ENCODE measurements around the gene DOLPP1.
"Not testable (repeated sequence)": the region's sequence is repeated elsewhere in the genome, so short reads cannot be mapped to it uniquely, and the experiment has no call there.

DOLPP1 gene

GRCh38 chr9:129080601-129081387, at the start of gene DOLPP1:
Gene DOLPP1 (plus strand): TSS chr9:129081111. CDS start chr9:129081132, 21 bp downstream.
- no peak for TF ChIP-seq JUND (IDR thresholded peaks at IDR 0.05; ENCODE audit: low read depth)
- in situ Hi-C loops (cut with HindIII; ENCODE audit: low pct_unique_long_range_greater_than_20kb, low sequenced_read_pairs), result no loop called here
- peak; percentile 100 for DNase-seq (ENCODE audit: low read depth in 1 of 2, low spot score in 1 of 2)

GRCh38 chr9:129031514-129031913, 49.4 kb upstream of the DOLPP1 start:
- in situ Hi-C loops (cut with HindIII; ENCODE audit: low pct_unique_long_range_greater_than_20kb, low sequenced_read_pairs), result no loop called here
- no peak for DNase-seq (ENCODE audit: low read depth in 1 of 2, low spot score in 1 of 2)
- TF ChIP-seq JUND (IDR thresholded peaks at IDR 0.05; ENCODE audit: low read depth), result no peak

GRCh38 chr9:129032541-129033159, 48.3 kb upstream of the DOLPP1 start:
- no peak for TF ChIP-seq JUND (IDR thresholded peaks at IDR 0.05; ENCODE audit: low read depth)
- no peak for DNase-seq (ENCODE audit: low read depth in 1 of 2, low spot score in 1 of 2)
- in situ Hi-C loops (cut with HindIII; ENCODE audit: low pct_unique_long_range_greater_than_20kb, low sequenced_read_pairs), result no loop called here

- no peak for DNase-seq (ENCODE audit: low read depth in 1 of 2, low spot score in 1 of 2)
- TF ChIP-seq JUND (IDR thresholded peaks at IDR 0.05; ENCODE audit: low read depth), result no peak
- in situ Hi-C loops (cut with HindIII; ENCODE audit: low pct_unique_long_range_greater_than_20kb, low sequenced_read_pairs), result no loop called here
Measured at GRCh38 chr9:129033216-129033615, 47.7 kb upstream of the DOLPP1 start.

GRCh38 chr9:129035838-129036237, 45.1 kb upstream of the DOLPP1 start:
- DNase-seq (ENCODE audit: low read depth in 1 of 2, low spot score in 1 of 2); in situ Hi-C loops (cut with HindIII; ENCODE audit: low pct_unique_long_range_greater_than_20kb, low sequenced_read_pairs): not testable (repeated sequence)

GRCh38 chr9:129036241-129036922, 44.5 kb upstream of the DOLPP1 start, which contains the start of gene MIGA2:
Gene MIGA2 (plus strand): TSS chr9:129036626. CDS start chr9:129040595, 3,969 bp downstream.
- peak; percentile 100 for DNase-seq (ENCODE audit: low read depth in 1 of 2, low spot score in 1 of 2)
- no peak for TF ChIP-seq JUND (IDR thresholded peaks at IDR 0.05; ENCODE audit: low read depth)
- in situ Hi-C loops (cut with HindIII; ENCODE audit: low pct_unique_long_range_greater_than_20kb, low sequenced_read_pairs), result no loop called here

GRCh38 chr9:129036923-129037766, 43.8 kb upstream of the DOLPP1 start:
- DNase-seq (ENCODE audit: low read depth in 1 of 2, low spot score in 1 of 2), result no peak
- no peak for TF ChIP-seq JUND (IDR thresholded peaks at IDR 0.05; ENCODE audit: low read depth)
- in situ Hi-C loops (cut with HindIII; ENCODE audit: low pct_unique_long_range_greater_than_20kb, low sequenced_read_pairs), result no loop called here

- DNase-seq (ENCODE audit: low read depth in 1 of 2, low spot score in 1 of 2), result no peak
- in situ Hi-C loops (cut with HindIII; ENCODE audit: low pct_unique_long_range_greater_than_20kb, low sequenced_read_pairs), result no loop called here
- TF ChIP-seq JUND (IDR thresholded peaks at IDR 0.05; ENCODE audit: low read depth), result no peak
Measured at GRCh38 chr9:129037767-129038098, 43.2 kb upstream of the DOLPP1 start.

GRCh38 chr9:129038109-129038852, 42.6 kb upstream of the DOLPP1 start:
- in situ Hi-C loops (cut with HindIII; ENCODE audit: low pct_unique_long_range_greater_than_20kb, low sequenced_read_pairs), result no loop called here
- TF ChIP-seq JUND (IDR thresholded peaks at IDR 0.05; ENCODE audit: low read depth), result no peak
- DNase-seq (ENCODE audit: low read depth in 1 of 2, low spot score in 1 of 2), result no peak

- in situ Hi-C loops (cut with HindIII; ENCODE audit: low pct_unique_long_range_greater_than_20kb, low sequenced_read_pairs), result no loop called here
- no peak for TF ChIP-seq JUND (IDR thresholded peaks at IDR 0.05; ENCODE audit: low read depth)
Measured at GRCh38 chr9:129040113-129040643, 40.7 kb upstream of the DOLPP1 start.

GRCh38 chr9:129042016-129042415, 38.9 kb upstream of the DOLPP1 start:
- in situ Hi-C loops (cut with HindIII; ENCODE audit: low pct_unique_long_range_greater_than_20kb, low sequenced_read_pairs), result no loop called here
- no peak for TF ChIP-seq JUND (IDR thresholded peaks at IDR 0.05; ENCODE audit: low read depth)
- no peak for DNase-seq (ENCODE audit: low read depth in 1 of 2, low spot score in 1 of 2)

More at GRCh38 chr9:129040113-129040643, 40.7 kb upstream of the DOLPP1 start:
- no peak for DNase-seq (ENCODE audit: low read depth in 1 of 2, low spot score in 1 of 2)
